Natural killer cell (primary cell): ENCODE data around the gene ERLEC1. TPM values are rescaled to one million over a fixed set of nuclear protein-coding genes. Genes with fewer than 3 reads are reported as not detected.

Source experiments
- ATAC-seq, 3 donors: fragments of 150-1000 bp in 2 of 3; fragments of 200-7000 bp in 1 of 3; cut with Tn5 transposase; 1 replicate in 1 of 3; 2 replicates in 2 of 3; pipeline ENCODE4 v1.10.0; 2021; ENCODE audit warnings: mild to moderate bottlenecking in 2 of 3, moderate library complexity in 2 of 3
- DNase-seq, 2 donors: peaks; one replicate each; pipeline versions ENCODE4 v3.0.0 to v3.0.0-alpha.2; 2013 to 2021; ENCODE audit warnings: mixed read lengths in 1 of 2
- H3K27ac ChIP-seq: one replicate; pipeline ENCODE4 v1.5.1; 2013; ENCODE audit warnings: mild to moderate bottlenecking, low read length
- H3K27me3 ChIP-seq: one replicate; pipeline ENCODE4 v1.6.1; 2013; ENCODE audit warnings: low read length; ENCODE audit not compliant: control insufficient read depth, insufficient read depth
- H3K36me3 ChIP-seq: one replicate; pipeline ENCODE4 v1.6.1; 2013; ENCODE audit warnings: low read length; ENCODE audit not compliant: control insufficient read depth, insufficient read depth
- H3K4me1 ChIP-seq: one replicate; pipeline ENCODE4 v1.6.1; 2013; ENCODE audit warnings: low read length; ENCODE audit not compliant: control insufficient read depth, insufficient read depth
- H3K4me3 ChIP-seq: one replicate; pipeline ENCODE4 v1.5.1; 2013; ENCODE audit warnings: low read length
- H3K9me3 ChIP-seq: one replicate; pipeline ENCODE4 v1.6.1; 2013; ENCODE audit warnings: low read length; ENCODE audit not compliant: control insufficient read depth, insufficient read depth
- H3K27ac Mint-ChIP-seq, 2 donors: one replicate each; pipeline ENCODE4 v1.8.0; 2022; ENCODE audit warnings: mild to moderate bottlenecking in 2 of 2, mixed read lengths in 2 of 2, moderate library complexity in 1 of 2
- H3K27me3 Mint-ChIP-seq, 2 donors: one replicate each; pipeline ENCODE4 v1.8.0; 2022; ENCODE audit warnings: low read depth in 2 of 2, mixed read lengths in 2 of 2
- H3K36me3 Mint-ChIP-seq: one replicate; pipeline ENCODE4 v1.8.0; 2022; ENCODE audit warnings: mixed read lengths
- H3K4me1 Mint-ChIP-seq, 2 donors: one replicate each; pipeline ENCODE4 v1.8.0; 2022; ENCODE audit warnings: mixed read lengths in 2 of 2
- H3K4me3 Mint-ChIP-seq: one replicate; pipeline ENCODE4 v1.8.0; 2022; ENCODE audit warnings: mild to moderate bottlenecking, moderate library complexity, mixed read lengths
- H3K9me3 Mint-ChIP-seq, 2 donors: one replicate each; pipeline ENCODE4 v1.8.0; 2022; ENCODE audit warnings: mixed read lengths in 2 of 2
- CTCF ChIP-seq: fragments of 200-600 bp; IDR thresholded peaks from one replicate; pipeline ENCODE4 v1.8.0; 2022; ENCODE audit warnings: antibody characterized with exemption
- WGBS: methylation state at CpG from one replicate; pipeline ENCODE4 v1.1.7; 2013; ENCODE audit warnings: missing lambda C conversion rate; ENCODE audit not compliant: insufficient coverage; 5-methylcytosine and 5-hydroxymethylcytosine counted together
- intact Hi-C: fragments of 100-400 bp; cut with micrococcal nuclease; formaldehyde crosslinking; loops from one replicate; pipeline ENCODE4 v1.14.2; 2022
- total RNA-seq, 4 donors: library from RNA; stranded (reverse); fragments of 120-200 nt in 1 of 4; gene quantifications; one replicate each; pipeline versions ENCODE4 v1.2.3 to v1.2.4, GENCODE V29; 2013 to 2022

The ERLEC1 gene
- total RNA-seq, 3 donors from 2014 or later (not counting 1 experiment from before 2014, with no cell fraction given), result 19.7 to 27.1 (median 21.7) TPM

- H3K27ac ChIP-seq, result no peak overlapping the region
- no peaks in the 10 kb centered on the region for H3K27me3 Mint-ChIP-seq
- no peaks in the 10 kb centered on the region for H3K36me3 Mint-ChIP-seq
- H3K4me3 Mint-ChIP-seq, result no peak overlapping the region
- peaks cover 3% of the 10 kb centered on the region for H3K4me1 ChIP-seq
- no peak overlapping the region for H3K4me3 ChIP-seq
- peaks cover 26% of the 10 kb centered on the region for H3K36me3 ChIP-seq
- ATAC-seq (no peak), DNase-seq (no peak)
- no peaks in the 10 kb centered on the region for H3K27me3 ChIP-seq
- H3K27ac Mint-ChIP-seq, result no peak overlapping the region
- no peak for TF ChIP-seq CTCF
- intact Hi-C loops, result no loop called here
- no peaks in the 10 kb centered on the region for H3K9me3 ChIP-seq
- H3K9me3 Mint-ChIP-seq, result no peaks in the 10 kb centered on the region
- H3K4me1 Mint-ChIP-seq, result peaks cover 3 to 4% of the 10 kb centered on the region in 2 donors
- 100% methylated on average over 1 of the region's 3 CpGs for WGBS
Observed at GRCh38 chr2:53793261-53793660, 6.4 kb downstream of the ERLEC1 start.

- 100% methylated on average over 2 of the region's 3 CpGs for WGBS
- ATAC-seq, result no peak
Observed at GRCh38 chr2:53793821-53794220, 7.0 kb downstream of the ERLEC1 start.

GRCh38 chr2:53801547-53801946 is 14.7 kb downstream of the ERLEC1 start:
- H3K27ac ChIP-seq, result no peak overlapping the region
- no peaks in the 10 kb centered on the region for H3K9me3 ChIP-seq
- Mint-ChIP-seq H3K4me3 (no peak overlapping the region), H3K9me3 (no peaks in the 10 kb centered on the region), H3K27me3 (no peaks in the 10 kb centered on the region), H3K27ac (no peak overlapping the region), H3K36me3 (peaks cover 12% of the 10 kb centered on the region), H3K4me1 (no peaks in the 10 kb centered on the region)
- no peak for ATAC-seq
- H3K4me3 ChIP-seq, result no peak overlapping the region
- intact Hi-C loops, result no loop called here
- DNase-seq, result no peak
- peaks cover 73% of the 10 kb centered on the region for H3K36me3 ChIP-seq
- H3K27me3 ChIP-seq, result no peaks in the 10 kb centered on the region
- no peak for TF ChIP-seq CTCF
- no peaks in the 10 kb centered on the region for H3K4me1 ChIP-seq

More at GRCh38 chr2:53793821-53794220, 7.0 kb downstream of the ERLEC1 start:
- intact Hi-C loops, result no loop called here
- no peak overlapping the region for H3K4me3 Mint-ChIP-seq
- H3K27me3 Mint-ChIP-seq, result no peaks in the 10 kb centered on the region
- TF ChIP-seq CTCF, result no peak
- DNase-seq, result no peak
- no peaks in the 10 kb centered on the region for H3K9me3 Mint-ChIP-seq
- no peaks in the 10 kb centered on the region for H3K4me1 Mint-ChIP-seq
- H3K36me3 Mint-ChIP-seq, result no peaks in the 10 kb centered on the region
- no peak overlapping the region for H3K27ac Mint-ChIP-seq
- no peaks in the 10 kb centered on the region for H3K9me3 ChIP-seq
- peaks cover 29% of the 10 kb centered on the region for H3K36me3 ChIP-seq
- H3K4me3 ChIP-seq, result no peak overlapping the region
- no peaks in the 10 kb centered on the region for H3K27me3 ChIP-seq
- H3K4me1 ChIP-seq, result no peaks in the 10 kb centered on the region
- no peak overlapping the region for H3K27ac ChIP-seq

- peaks cover 12% of the 10 kb centered on the region for H3K36me3 Mint-ChIP-seq
- WGBS, result 94% methylated on average over 7 of the region's 7 CpGs
- no peaks in the 10 kb centered on the region for H3K9me3 Mint-ChIP-seq
- TF ChIP-seq CTCF, result no peak
- Histone ChIP-seq H3K4me1 (no peaks in the 10 kb centered on the region), H3K4me3 (no peak overlapping the region), H3K27ac (no peak overlapping the region), H3K9me3 (no peaks in the 10 kb centered on the region), H3K36me3 (peaks cover 74% of the 10 kb centered on the region), H3K27me3 (no peaks in the 10 kb centered on the region)
- no peaks in the 10 kb centered on the region for H3K4me1 Mint-ChIP-seq
- no peak overlapping the region for H3K4me3 Mint-ChIP-seq
- intact Hi-C loops, result no loop called here
- H3K27ac Mint-ChIP-seq, result peak overlapping the region in 1 of 2 donors; percentile 0
- ATAC-seq (no peak), DNase-seq (no peak)
- H3K27me3 Mint-ChIP-seq, result no peaks in the 10 kb centered on the region
Observed at GRCh38 chr2:53802617-53803151, 15.8 kb downstream of the ERLEC1 start.
